Thoracic aorta (tissue), 2 donors: Measurements from ENCODE around the gene NAALADL2. TPM values are rescaled to one million over a fixed set of nuclear protein-coding genes. Genes with fewer than 3 reads are reported as not detected.

Experiments used
- ATAC-seq: fragments of 150-250 bp; one replicate; pipeline ENCODE4 v1.8.0; 2017; ENCODE audit warnings: low read depth; ENCODE audit not compliant: insufficient number of reproducible peaks, low FRiP score
- DNase-seq: peaks from one replicate; pipeline ENCODE4 v3.0.0-alpha.2; 2020; ENCODE audit warnings: low spot score
- H3K27ac ChIP-seq, 2 donors: fragments of 200-600 bp; sonication (generic); 1 replicate in 1 of 2; 2 replicates in 1 of 2; pipeline ENCODE4 v1.5.1; 2016; ENCODE audit warnings: mild to moderate bottlenecking in 2 of 2, moderate library complexity in 2 of 2
- H3K27me3 ChIP-seq: fragments of 200-600 bp; sonication (generic); replicated peaks from 2 replicates; pipeline ENCODE4 v1.6.0; 2016; ENCODE audit warnings: mild to moderate bottlenecking; ENCODE audit not compliant: insufficient read depth
- H3K36me3 ChIP-seq: fragments of 200-600 bp; sonication (generic); one replicate; pipeline ENCODE4 v1.5.1; 2016
- H3K4me1 ChIP-seq, 2 donors: fragments of 200-600 bp; sonication (generic); 1 replicate in 1 of 2; 2 replicates in 1 of 2; pipeline versions ENCODE4 v1.5.1 to v1.6.0; 2016; ENCODE audit warnings: low read depth in 2 of 2, mild to moderate bottlenecking in 1 of 2; ENCODE audit not compliant: control insufficient read depth in 1 of 2
- H3K4me3 ChIP-seq: fragments of 200-600 bp; sonication (generic); 2 replicates; pipeline ENCODE4 v1.5.1; 2016; ENCODE audit warnings: mild to moderate bottlenecking
- H3K9me3 ChIP-seq: fragments of 200-600 bp; sonication (generic); 2 replicates; pipeline ENCODE4 v1.5.1; 2016
- total RNA-seq, 2 donors: library from RNA; depleted of rRNA; stranded (reverse); fragments of >200 nt; gene quantifications; one replicate each; pipeline versions ENCODE4 v1.1.0 to v1.2.3, GENCODE V29; 2016
- TF ChIP-seq, protein P1 (sequence below): fragments of 200-600 bp; sonication (generic); IDR thresholded peaks from one replicate; pipeline ENCODE4 v1.5.1; 2019; ENCODE audit warnings: antibody characterized with exemption

The NAALADL2 gene
- total RNA-seq, 2 donors from 2014 or later = 12.9 to 21.0 TPM

DNA sequence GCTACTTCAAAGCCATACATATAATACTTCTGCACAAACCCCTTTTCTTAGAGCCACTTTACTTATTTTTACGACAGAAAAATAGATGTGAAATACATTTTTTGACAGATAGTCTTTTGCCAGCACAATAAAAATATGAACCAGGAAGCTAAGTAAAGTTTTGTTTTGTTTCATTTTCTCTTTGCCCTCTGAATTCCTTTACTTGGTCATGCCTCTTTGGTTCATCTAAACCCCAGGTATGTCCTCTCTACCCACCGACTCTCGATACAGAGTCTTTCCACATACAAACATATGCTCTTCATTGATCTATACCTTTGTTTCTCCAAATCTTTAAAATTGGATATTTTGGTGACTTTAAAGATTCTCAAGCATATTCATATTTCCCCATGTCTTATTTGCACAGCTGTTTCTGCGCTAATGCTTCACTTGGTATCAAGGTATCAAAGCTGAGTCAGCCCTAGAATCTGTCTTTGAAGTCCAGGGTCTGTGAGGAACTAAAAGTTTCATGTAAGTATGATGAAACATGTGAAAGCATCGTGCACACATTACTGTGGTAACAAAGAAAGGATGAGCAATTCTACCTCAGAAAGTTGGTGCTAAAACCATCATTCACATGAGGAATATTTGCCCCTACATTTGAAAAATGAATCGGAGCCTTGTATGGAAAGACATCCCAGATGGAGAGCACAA is 845.4 kb downstream of the NAALADL2 start:
- Histone ChIP-seq H3K4me3 (no peak overlapping the region), H3K9me3 (no peaks in the 10 kb centered on the region), H3K36me3 (no peaks in the 10 kb centered on the region), H3K4me1 (peaks cover 4 to 21% of the 10 kb centered on the region in 2 donors), H3K27ac (no peak overlapping the region), H3K27me3 (no peaks in the 10 kb centered on the region)
- DNase-seq (no peak), ATAC-seq (no peak)
- TF ChIP-seq, protein P1, sequence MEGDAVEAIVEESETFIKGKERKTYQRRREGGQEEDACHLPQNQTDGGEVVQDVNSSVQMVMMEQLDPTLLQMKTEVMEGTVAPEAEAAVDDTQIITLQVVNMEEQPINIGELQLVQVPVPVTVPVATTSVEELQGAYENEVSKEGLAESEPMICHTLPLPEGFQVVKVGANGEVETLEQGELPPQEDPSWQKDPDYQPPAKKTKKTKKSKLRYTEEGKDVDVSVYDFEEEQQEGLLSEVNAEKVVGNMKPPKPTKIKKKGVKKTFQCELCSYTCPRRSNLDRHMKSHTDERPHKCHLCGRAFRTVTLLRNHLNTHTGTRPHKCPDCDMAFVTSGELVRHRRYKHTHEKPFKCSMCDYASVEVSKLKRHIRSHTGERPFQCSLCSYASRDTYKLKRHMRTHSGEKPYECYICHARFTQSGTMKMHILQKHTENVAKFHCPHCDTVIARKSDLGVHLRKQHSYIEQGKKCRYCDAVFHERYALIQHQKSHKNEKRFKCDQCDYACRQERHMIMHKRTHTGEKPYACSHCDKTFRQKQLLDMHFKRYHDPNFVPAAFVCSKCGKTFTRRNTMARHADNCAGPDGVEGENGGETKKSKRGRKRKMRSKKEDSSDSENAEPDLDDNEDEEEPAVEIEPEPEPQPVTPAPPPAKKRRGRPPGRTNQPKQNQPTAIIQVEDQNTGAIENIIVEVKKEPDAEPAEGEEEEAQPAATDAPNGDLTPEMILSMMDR = no peak

DNA sequence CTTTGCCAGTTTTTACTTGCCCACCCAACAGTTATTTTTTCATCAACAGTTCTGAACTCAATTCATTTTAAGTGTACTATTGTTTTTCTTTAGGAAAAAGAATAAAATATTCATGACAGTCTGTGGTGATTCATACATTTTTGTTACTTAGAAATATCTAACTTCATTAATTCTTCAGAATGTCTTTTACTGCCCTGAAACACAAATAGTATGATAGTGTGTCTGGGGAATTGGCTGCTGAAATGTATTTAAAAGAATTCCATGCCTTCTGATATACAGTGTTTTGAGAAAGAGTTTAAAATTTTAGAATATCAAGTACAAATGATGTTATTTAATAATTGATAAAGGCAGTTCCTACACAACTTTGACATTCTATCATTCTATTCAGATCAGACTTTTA is 854.1 kb downstream of the NAALADL2 start:
- DNase-seq (no peak), ATAC-seq (no peak)
- TF ChIP-seq, protein P1 = no peak
- H3K27ac ChIP-seq = no peak overlapping the region
- H3K27me3 ChIP-seq = no peaks in the 10 kb centered on the region
- no peak overlapping the region for H3K4me3 ChIP-seq
- no peaks in the 10 kb centered on the region for H3K4me1 ChIP-seq
- H3K9me3 ChIP-seq = no peaks in the 10 kb centered on the region
- H3K36me3 ChIP-seq = no peaks in the 10 kb centered on the region

DNA sequence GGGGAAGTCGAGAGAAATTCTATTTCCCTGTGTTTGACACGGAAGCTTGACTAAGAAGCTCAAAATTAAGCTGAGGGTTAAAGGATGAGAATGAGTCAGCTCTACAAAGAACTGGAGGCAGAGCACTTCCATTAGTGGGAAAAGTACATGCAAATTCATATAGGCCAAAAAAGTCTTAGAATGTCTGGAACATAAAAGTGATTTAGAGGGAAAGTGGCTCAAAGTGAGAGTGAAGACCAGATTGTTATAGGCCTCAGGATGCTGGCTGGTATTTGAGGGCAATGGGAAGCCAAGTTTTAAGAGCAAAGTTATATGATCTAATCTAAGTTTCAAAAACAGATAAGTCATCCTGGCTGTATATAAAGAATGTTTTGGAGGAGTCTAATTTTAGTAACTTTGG is 857.3 kb downstream of the NAALADL2 start:
- Histone ChIP-seq H3K9me3 (no peaks in the 10 kb centered on the region), H3K4me3 (no peak overlapping the region), H3K27ac (no peak overlapping the region), H3K27me3 (no peaks in the 10 kb centered on the region), H3K36me3 (no peaks in the 10 kb centered on the region), H3K4me1 (no peaks in the 10 kb centered on the region)
- TF ChIP-seq, protein P1 = no peak
- DNase-seq = no peak
- no peak for ATAC-seq

DNA sequence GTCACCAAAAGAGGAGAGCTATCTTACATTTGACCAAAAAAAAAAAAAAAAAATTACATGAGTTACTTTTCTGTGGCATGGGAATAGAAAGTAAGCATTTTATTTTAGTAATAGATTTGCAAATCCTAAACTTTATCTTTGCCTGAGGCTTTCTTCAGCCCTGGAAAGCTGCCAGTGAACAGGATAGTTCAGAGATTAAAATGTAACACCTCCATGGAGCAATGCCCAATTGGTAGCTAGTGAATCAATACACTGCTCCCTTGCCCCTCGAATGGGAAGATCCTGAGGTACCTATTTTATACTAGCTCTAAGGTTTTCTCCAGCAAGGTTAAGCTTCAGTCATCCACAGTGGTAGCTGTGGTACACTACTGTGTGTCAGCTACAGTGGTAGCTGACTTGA is 867.1 kb downstream of the NAALADL2 start:
- Histone ChIP-seq H3K4me3 (no peak overlapping the region), H3K27ac (no peak overlapping the region), H3K4me1 (no peaks in the 10 kb centered on the region), H3K27me3 (no peaks in the 10 kb centered on the region), H3K9me3 (no peaks in the 10 kb centered on the region), H3K36me3 (no peaks in the 10 kb centered on the region)
- ATAC-seq (no peak), DNase-seq (no peak)
- TF ChIP-seq, protein P1 = no peak

DNA sequence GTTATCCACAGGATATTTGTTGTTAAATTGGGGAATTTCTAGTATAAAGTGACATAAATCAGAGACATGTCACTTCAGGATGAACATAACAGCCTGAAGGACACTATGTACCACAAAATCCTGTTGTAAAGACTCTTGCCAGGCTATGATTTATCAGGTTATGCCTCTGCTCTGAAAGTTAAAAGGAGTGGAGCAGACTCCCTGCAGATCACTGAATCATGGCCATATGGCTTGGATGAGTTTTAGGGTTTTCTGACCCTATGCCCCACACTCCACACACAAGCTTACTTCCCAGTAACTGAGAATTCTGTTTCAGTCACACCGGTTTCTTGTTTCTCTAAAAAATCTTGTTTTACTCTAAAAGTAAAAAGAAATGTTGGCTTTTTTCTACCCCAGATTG is 869.4 kb downstream of the NAALADL2 start:
- H3K27me3 ChIP-seq = no peaks in the 10 kb centered on the region
- no peaks in the 10 kb centered on the region for H3K36me3 ChIP-seq
- TF ChIP-seq, protein P1 = no peak
- ATAC-seq = no peak
- no peak overlapping the region for H3K4me3 ChIP-seq
- no peak overlapping the region for H3K27ac ChIP-seq
- H3K4me1 ChIP-seq = no peaks in the 10 kb centered on the region
- H3K9me3 ChIP-seq = no peaks in the 10 kb centered on the region
- no peak for DNase-seq
